ENCODE measurements around the gene ATF5. TPM values are rescaled to one million over a fixed set of nuclear protein-coding genes. Genes with fewer than 3 reads are reported as not detected.
A peak's percentile ranks its signal among the peaks of the same experiment; 100 is the strongest.

ATF5 gene
- total and polyA plus RNA-seq, 10 of the 15 experiments (the other 5 are each of a cell fraction or from before 2014, with no cell fraction given), result 9.1 to 133 (median 24.0) TPM

- TF ChIP-seq BHLHE40 (IDR thresholded peaks at IDR 0.05; ENCODE audit: borderline replicate concordance in 1 of 2, low read depth in 2 of 2, low read length in 1 of 2) (no peak), POLR2A (IDR thresholded peaks at IDR 0.05; ENCODE audit: low read depth, low read length) (peak; percentile 36; the same call in 1 of the 2 replicates), IKZF2 (IDR thresholded peaks at IDR 0.05) (no peak), RAD51 (IDR thresholded peaks at IDR 0.05) (no peak), NFYA (IDR thresholded peaks at IDR 0.05; ENCODE audit: borderline replicate concordance, low read depth, low read length) (no peak), CTCF (IDR thresholded peaks at IDR 0.05 in 2 of 3, conservative IDR thresholded peaks at IDR 0.05 in 1 of 3; ENCODE audit: control insufficient read depth in 2 of 3, extremely low read depth in 1 of 3, insufficient read depth in 1 of 3, low read depth in 3 of 3, low read length in 3 of 3) (no peak), ZBTB4 (CRISPR knock-in tag; IDR thresholded peaks at IDR 0.05) (no peak), CBX5 (IDR thresholded peaks at IDR 0.05; ENCODE audit: low read depth) (no peak), ZSCAN29 (IDR thresholded peaks at IDR 0.05) (no peak), HDAC6 (IDR thresholded peaks at IDR 0.05; ENCODE audit: unreplicated experiment) (no peak), NFYB (IDR thresholded peaks at IDR 0.05; ENCODE audit: insufficient read depth, low read depth, low read length) (peak; percentile 51), SRF (IDR thresholded peaks at IDR 0.05; ENCODE audit: low read depth in 2 of 2, low read length in 2 of 2) (no peak), IKZF1 (conservative IDR thresholded peaks at IDR 0.05) (no peak), EP300 (IDR thresholded peaks at IDR 0.05; ENCODE audit: borderline replicate concordance in 1 of 2, control insufficient read depth in 1 of 2, low read depth in 2 of 2, low read length in 2 of 2) (no peak)
- TF ChIP-seq, protein P1, sequence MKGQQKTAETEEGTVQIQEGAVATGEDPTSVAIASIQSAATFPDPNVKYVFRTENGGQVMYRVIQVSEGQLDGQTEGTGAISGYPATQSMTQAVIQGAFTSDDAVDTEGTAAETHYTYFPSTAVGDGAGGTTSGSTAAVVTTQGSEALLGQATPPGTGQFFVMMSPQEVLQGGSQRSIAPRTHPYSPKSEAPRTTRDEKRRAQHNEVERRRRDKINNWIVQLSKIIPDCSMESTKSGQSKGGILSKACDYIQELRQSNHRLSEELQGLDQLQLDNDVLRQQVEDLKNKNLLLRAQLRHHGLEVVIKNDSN (IDR thresholded peaks at IDR 0.05; ENCODE audit: borderline replicate concordance, extremely low read length, insufficient read depth, low read depth, low read length), result peak; percentile 53
- TF ChIP-seq, protein P2, sequence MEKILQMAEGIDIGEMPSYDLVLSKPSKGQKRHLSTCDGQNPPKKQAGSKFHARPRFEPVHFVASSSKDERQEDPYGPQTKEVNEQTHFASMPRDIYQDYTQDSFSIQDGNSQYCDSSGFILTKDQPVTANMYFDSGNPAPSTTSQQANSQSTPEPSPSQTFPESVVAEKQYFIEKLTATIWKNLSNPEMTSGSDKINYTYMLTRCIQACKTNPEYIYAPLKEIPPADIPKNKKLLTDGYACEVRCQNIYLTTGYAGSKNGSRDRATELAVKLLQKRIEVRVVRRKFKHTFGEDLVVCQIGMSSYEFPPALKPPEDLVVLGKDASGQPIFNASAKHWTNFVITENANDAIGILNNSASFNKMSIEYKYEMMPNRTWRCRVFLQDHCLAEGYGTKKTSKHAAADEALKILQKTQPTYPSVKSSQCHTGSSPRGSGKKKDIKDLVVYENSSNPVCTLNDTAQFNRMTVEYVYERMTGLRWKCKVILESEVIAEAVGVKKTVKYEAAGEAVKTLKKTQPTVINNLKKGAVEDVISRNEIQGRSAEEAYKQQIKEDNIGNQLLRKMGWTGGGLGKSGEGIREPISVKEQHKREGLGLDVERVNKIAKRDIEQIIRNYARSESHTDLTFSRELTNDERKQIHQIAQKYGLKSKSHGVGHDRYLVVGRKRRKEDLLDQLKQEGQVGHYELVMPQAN (conservative IDR thresholded peaks at IDR 0.05), result no peak
Observed at GRCh38 chr19:49881672-49882394, 47.2 kb upstream of the ATF5 start (continued).
